ENCODE results near the gene LRRC74B.
A peak's percentile ranks its signal among the peaks of the same experiment; 100 is the strongest.

The LRRC74B gene

GRCh38 chr22:21102659-21103267 is 57.0 kb downstream of the LRRC74B start:
- Histone ChIP-seq H2AFZ (peak overlapping the region; percentile 73), H3K4me3 (ENCODE audit: low read depth, low read length) (no peak overlapping the region), H3K27me3 (ENCODE audit: control insufficient read depth, insufficient read depth, low read length) (no peaks in the 10 kb centered on the region), H3K36me3 (ENCODE audit: control insufficient read depth, insufficient read depth, low read length) (no peaks in the 10 kb centered on the region), H3K4me2 (ENCODE audit: low read length) (peak overlapping the region; percentile 40), H3K4me1 (no peaks in the 10 kb centered on the region), H3K79me2 (no peaks in the 10 kb centered on the region), H3K9ac (no peak overlapping the region), H3K9me3 (ENCODE audit: control insufficient read depth, low read length) (no peaks in the 10 kb centered on the region), H3K27ac (no peak overlapping the region)
- TF ChIP-seq CTCF (IDR thresholded peaks at IDR 0.05): peak; percentile 55

GRCh38 chr22:21103633-21104032 is 57.9 kb downstream of the LRRC74B start:
- TF ChIP-seq CTCF (IDR thresholded peaks at IDR 0.05): no peak
- H2AFZ ChIP-seq: no peak overlapping the region
- H3K79me2 ChIP-seq: no peaks in the 10 kb centered on the region
- H3K27ac ChIP-seq: no peak overlapping the region
- no peaks in the 10 kb centered on the region for H3K4me1 ChIP-seq
- H3K27me3 ChIP-seq (ENCODE audit: control insufficient read depth, insufficient read depth, low read length): no peaks in the 10 kb centered on the region
- no peaks in the 10 kb centered on the region for H3K9me3 ChIP-seq (ENCODE audit: control insufficient read depth, low read length)
- H3K4me2 ChIP-seq (ENCODE audit: low read length): no peak overlapping the region
- H3K4me3 ChIP-seq (ENCODE audit: low read depth, low read length): no peak overlapping the region
- H3K9ac ChIP-seq: no peak overlapping the region
- no peaks in the 10 kb centered on the region for H3K36me3 ChIP-seq (ENCODE audit: control insufficient read depth, insufficient read depth, low read length)

GRCh38 chr22:21104126-21104691 is 58.5 kb downstream of the LRRC74B start:
- H3K4me1 ChIP-seq: no peaks in the 10 kb centered on the region
- no peak overlapping the region for H3K27ac ChIP-seq
- H3K4me3 ChIP-seq (ENCODE audit: low read depth, low read length): no peak overlapping the region
- H3K79me2 ChIP-seq: no peaks in the 10 kb centered on the region
- H3K4me2 ChIP-seq (ENCODE audit: low read length): no peak overlapping the region
- no peaks in the 10 kb centered on the region for H3K27me3 ChIP-seq (ENCODE audit: control insufficient read depth, insufficient read depth, low read length)
- no peak overlapping the region for H2AFZ ChIP-seq
- H3K9ac ChIP-seq: no peak overlapping the region
- no peak for TF ChIP-seq CTCF (IDR thresholded peaks at IDR 0.05)
- no peaks in the 10 kb centered on the region for H3K9me3 ChIP-seq (ENCODE audit: control insufficient read depth, low read length)
- H3K36me3 ChIP-seq (ENCODE audit: control insufficient read depth, insufficient read depth, low read length): no peaks in the 10 kb centered on the region

- TF ChIP-seq CTCF (IDR thresholded peaks at IDR 0.05): no peak
- no peaks in the 10 kb centered on the region for H3K27me3 ChIP-seq (ENCODE audit: control insufficient read depth, insufficient read depth, low read length)
These were observed 59.5 kb downstream of the LRRC74B start for GRCh38 chr22:21105294-21105693.

GRCh38 chr22:21106000-21106399 is 60.3 kb downstream of the LRRC74B start:
- no peak overlapping the region for H3K4me2 ChIP-seq (ENCODE audit: low read length)
- no peak for TF ChIP-seq CTCF (IDR thresholded peaks at IDR 0.05)

More at GRCh38 chr22:21105294-21105693, 59.5 kb downstream of the LRRC74B start:
- no peak overlapping the region for H2AFZ ChIP-seq
- H3K4me3 ChIP-seq (ENCODE audit: low read depth, low read length): no peak overlapping the region
- no peaks in the 10 kb centered on the region for H3K4me1 ChIP-seq
- H3K4me2 ChIP-seq (ENCODE audit: low read length): no peak overlapping the region
- H3K27ac ChIP-seq: no peak overlapping the region
- H3K36me3 ChIP-seq (ENCODE audit: control insufficient read depth, insufficient read depth, low read length): no peaks in the 10 kb centered on the region
- no peaks in the 10 kb centered on the region for H3K9me3 ChIP-seq (ENCODE audit: control insufficient read depth, low read length)
- H3K79me2 ChIP-seq: no peaks in the 10 kb centered on the region
- H3K9ac ChIP-seq: no peak overlapping the region

More at GRCh38 chr22:21106000-21106399, 60.3 kb downstream of the LRRC74B start:
- H3K27ac ChIP-seq: no peak overlapping the region
- no peak overlapping the region for H2AFZ ChIP-seq
- no peaks in the 10 kb centered on the region for H3K27me3 ChIP-seq (ENCODE audit: control insufficient read depth, insufficient read depth, low read length)
- no peaks in the 10 kb centered on the region for H3K79me2 ChIP-seq
- no peaks in the 10 kb centered on the region for H3K9me3 ChIP-seq (ENCODE audit: control insufficient read depth, low read length)
- no peak overlapping the region for H3K4me3 ChIP-seq (ENCODE audit: low read depth, low read length)
- H3K9ac ChIP-seq: no peak overlapping the region
- no peaks in the 10 kb centered on the region for H3K4me1 ChIP-seq
- H3K36me3 ChIP-seq (ENCODE audit: control insufficient read depth, insufficient read depth, low read length): no peaks in the 10 kb centered on the region
